ENCODE data around the gene FGF18.

GRCh38 chr5:171462928-171463861, 43.7 kb downstream of the FGF18 start:
- TF ChIP-seq, protein P1, sequence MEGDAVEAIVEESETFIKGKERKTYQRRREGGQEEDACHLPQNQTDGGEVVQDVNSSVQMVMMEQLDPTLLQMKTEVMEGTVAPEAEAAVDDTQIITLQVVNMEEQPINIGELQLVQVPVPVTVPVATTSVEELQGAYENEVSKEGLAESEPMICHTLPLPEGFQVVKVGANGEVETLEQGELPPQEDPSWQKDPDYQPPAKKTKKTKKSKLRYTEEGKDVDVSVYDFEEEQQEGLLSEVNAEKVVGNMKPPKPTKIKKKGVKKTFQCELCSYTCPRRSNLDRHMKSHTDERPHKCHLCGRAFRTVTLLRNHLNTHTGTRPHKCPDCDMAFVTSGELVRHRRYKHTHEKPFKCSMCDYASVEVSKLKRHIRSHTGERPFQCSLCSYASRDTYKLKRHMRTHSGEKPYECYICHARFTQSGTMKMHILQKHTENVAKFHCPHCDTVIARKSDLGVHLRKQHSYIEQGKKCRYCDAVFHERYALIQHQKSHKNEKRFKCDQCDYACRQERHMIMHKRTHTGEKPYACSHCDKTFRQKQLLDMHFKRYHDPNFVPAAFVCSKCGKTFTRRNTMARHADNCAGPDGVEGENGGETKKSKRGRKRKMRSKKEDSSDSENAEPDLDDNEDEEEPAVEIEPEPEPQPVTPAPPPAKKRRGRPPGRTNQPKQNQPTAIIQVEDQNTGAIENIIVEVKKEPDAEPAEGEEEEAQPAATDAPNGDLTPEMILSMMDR (IDR thresholded peaks at IDR 0.05) = no peak
- TF ChIP-seq, protein P2, sequence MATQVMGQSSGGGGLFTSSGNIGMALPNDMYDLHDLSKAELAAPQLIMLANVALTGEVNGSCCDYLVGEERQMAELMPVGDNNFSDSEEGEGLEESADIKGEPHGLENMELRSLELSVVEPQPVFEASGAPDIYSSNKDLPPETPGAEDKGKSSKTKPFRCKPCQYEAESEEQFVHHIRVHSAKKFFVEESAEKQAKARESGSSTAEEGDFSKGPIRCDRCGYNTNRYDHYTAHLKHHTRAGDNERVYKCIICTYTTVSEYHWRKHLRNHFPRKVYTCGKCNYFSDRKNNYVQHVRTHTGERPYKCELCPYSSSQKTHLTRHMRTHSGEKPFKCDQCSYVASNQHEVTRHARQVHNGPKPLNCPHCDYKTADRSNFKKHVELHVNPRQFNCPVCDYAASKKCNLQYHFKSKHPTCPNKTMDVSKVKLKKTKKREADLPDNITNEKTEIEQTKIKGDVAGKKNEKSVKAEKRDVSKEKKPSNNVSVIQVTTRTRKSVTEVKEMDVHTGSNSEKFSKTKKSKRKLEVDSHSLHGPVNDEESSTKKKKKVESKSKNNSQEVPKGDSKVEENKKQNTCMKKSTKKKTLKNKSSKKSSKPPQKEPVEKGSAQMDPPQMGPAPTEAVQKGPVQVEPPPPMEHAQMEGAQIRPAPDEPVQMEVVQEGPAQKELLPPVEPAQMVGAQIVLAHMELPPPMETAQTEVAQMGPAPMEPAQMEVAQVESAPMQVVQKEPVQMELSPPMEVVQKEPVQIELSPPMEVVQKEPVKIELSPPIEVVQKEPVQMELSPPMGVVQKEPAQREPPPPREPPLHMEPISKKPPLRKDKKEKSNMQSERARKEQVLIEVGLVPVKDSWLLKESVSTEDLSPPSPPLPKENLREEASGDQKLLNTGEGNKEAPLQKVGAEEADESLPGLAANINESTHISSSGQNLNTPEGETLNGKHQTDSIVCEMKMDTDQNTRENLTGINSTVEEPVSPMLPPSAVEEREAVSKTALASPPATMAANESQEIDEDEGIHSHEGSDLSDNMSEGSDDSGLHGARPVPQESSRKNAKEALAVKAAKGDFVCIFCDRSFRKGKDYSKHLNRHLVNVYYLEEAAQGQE (IDR thresholded peaks at IDR 0.05; ENCODE audit: insufficient read depth in 1 of 2, low read depth in 2 of 2, low read length in 1 of 2) = no peak

All from Panc1 (cell line).